HepG2 (cell line): ENCODE data around the gene ERC1. TPM values are rescaled to one million over a fixed set of nuclear protein-coding genes. Genes with fewer than 3 reads are reported as not detected.

Experiments used
- ASH2L ChIP-seq: fragments of 300-600, 200-600 bp; sonication (generic); IDR thresholded peaks from 2 replicates; pipeline ENCODE4 v1.7.0; 2017; ENCODE audit warnings: low read depth, mild to moderate bottlenecking, moderate library complexity, mixed read lengths, low read length; ENCODE audit not compliant: insufficient read length
- HNF4G ChIP-seq, 2 experiments: sonication (generic) in 1 of 2; formaldehyde crosslinking in 1 of 2; IDR thresholded peaks; 2 replicates each; pipeline versions ENCODE4 v1.4.0 to v1.6.1; 2011 to 2020; ENCODE audit warnings: borderline replicate concordance in 2 of 2, low read depth in 2 of 2, mild to moderate bottlenecking in 2 of 2, low read length in 1 of 2, missing genetic modification reagents in 1 of 2, moderate library complexity in 1 of 2
- HNRNPK ChIP-seq: fragments of 200-400 bp; formaldehyde crosslinking; IDR thresholded peaks from 2 replicates; pipeline ENCODE4 v1.6.1; 2018; ENCODE audit warnings: low read length, low read depth, moderate library complexity, mild to moderate bottlenecking; ENCODE audit not compliant: poor library complexity, severe bottlenecking
- JARID2 ChIP-seq: sonication (generic); formaldehyde crosslinking; IDR thresholded peaks from 2 replicates; pipeline ENCODE4 v1.8.1; 2023; ENCODE audit warnings: missing genetic modification reagents, inconsistent platforms; ENCODE audit not compliant: insufficient replicate concordance
- JUNB ChIP-seq: sonication (generic); formaldehyde crosslinking; IDR thresholded peaks from 2 replicates; pipeline ENCODE4 v1.8.0; 2022; ENCODE audit warnings: missing genetic modification reagents, mild to moderate bottlenecking, borderline replicate concordance
- SUZ12 ChIP-seq: fragments of 150-350 bp; IDR thresholded peaks from 2 replicates; pipeline ENCODE4 v1.6.1; 2014; ENCODE audit warnings: low read depth, low read length
- ZNF484 ChIP-seq: sonication (generic); formaldehyde crosslinking; IDR thresholded peaks from 2 replicates; pipeline ENCODE4 v1.5.1; 2020; ENCODE audit warnings: mild to moderate bottlenecking, low read depth, missing genetic modification reagents, borderline replicate concordance
- ZSCAN22 ChIP-seq: sonication (generic); formaldehyde crosslinking; IDR thresholded peaks from 2 replicates; pipeline ENCODE4 v1.4.0; 2020; ENCODE audit warnings: mild to moderate bottlenecking, missing genetic modification reagents
- polyA plus RNA-seq, 8 experiments: library from polyadenylated mRNA; depleted of rRNA in 3 of 8; stranded (reverse) in 7 of 8; unstranded in 1 of 8; fragments of >200 nt; fragmentation: Illumina TruSeq in 4 of 8; extraction: Trizol in 4 of 8; gene quantifications; 2 replicates each; pipeline versions ENCODE4 v1.2.1 to v1.2.3, GENCODE V29; 2011 to 2016; ENCODE audit warnings: low read depth in 4 of 8, missing spikeins in 1 of 8, mixed read lengths in 1 of 8; ENCODE audit not compliant: insufficient read depth in 1 of 8
- total RNA-seq, 5 experiments: library from RNA; depleted of rRNA; stranded (reverse); fragments of >200 nt; fragmentation: Illumina TruSeq; extraction: Trizol; gene quantifications; 2 replicates each; pipeline ENCODE4 v1.2.3, GENCODE V29; 2016; ENCODE audit warnings: low read depth in 1 of 5
- TF ChIP-seq, protein P1 (sequence below): sonication (generic); formaldehyde crosslinking; IDR thresholded peaks from 2 replicates; pipeline ENCODE4 v1.9.0; 2021; ENCODE audit warnings: missing genetic modification reagents, borderline replicate concordance
- TF ChIP-seq, protein P2 (sequence below): sonication (generic); formaldehyde crosslinking; IDR thresholded peaks from 2 replicates; pipeline ENCODE4 v1.4.0; 2020; ENCODE audit warnings: missing genetic modification reagents, low read depth, mild to moderate bottlenecking, borderline replicate concordance
- TF ChIP-seq, protein P3 (sequence below): sonication (generic); formaldehyde crosslinking; IDR thresholded peaks from 2 replicates; pipeline ENCODE4 v1.5.1; 2020; ENCODE audit warnings: missing genetic modification reagents, mild to moderate bottlenecking, borderline replicate concordance

The ERC1 gene
- total and polyA plus RNA-seq, 2 of the 13 experiments (the other 11 are each of a cell fraction or from before 2014, with no cell fraction given), result 6.1 to 12.4 TPM

DNA sequence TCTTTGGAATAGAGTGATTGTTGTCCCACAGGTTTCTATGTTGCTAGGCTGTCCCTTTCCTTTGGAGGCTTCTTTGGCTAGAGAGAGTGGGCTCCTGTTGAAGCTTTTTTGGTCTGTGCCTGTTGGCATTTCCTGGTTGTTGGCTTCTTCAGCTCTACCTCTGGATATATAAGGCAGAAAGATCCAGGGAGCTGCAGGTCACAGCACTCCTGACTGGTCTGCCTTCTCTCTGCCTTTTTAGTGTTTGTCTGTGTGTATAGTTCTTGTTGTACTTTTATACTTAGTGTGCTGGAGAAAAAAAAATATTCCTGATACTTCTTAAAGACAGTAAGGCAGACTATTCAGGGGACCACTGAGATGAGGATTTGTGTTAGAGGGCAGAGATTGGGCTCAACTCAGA lies 400.7 kb downstream of the ERC1 start (continued):
- TF ChIP-seq, protein P1, sequence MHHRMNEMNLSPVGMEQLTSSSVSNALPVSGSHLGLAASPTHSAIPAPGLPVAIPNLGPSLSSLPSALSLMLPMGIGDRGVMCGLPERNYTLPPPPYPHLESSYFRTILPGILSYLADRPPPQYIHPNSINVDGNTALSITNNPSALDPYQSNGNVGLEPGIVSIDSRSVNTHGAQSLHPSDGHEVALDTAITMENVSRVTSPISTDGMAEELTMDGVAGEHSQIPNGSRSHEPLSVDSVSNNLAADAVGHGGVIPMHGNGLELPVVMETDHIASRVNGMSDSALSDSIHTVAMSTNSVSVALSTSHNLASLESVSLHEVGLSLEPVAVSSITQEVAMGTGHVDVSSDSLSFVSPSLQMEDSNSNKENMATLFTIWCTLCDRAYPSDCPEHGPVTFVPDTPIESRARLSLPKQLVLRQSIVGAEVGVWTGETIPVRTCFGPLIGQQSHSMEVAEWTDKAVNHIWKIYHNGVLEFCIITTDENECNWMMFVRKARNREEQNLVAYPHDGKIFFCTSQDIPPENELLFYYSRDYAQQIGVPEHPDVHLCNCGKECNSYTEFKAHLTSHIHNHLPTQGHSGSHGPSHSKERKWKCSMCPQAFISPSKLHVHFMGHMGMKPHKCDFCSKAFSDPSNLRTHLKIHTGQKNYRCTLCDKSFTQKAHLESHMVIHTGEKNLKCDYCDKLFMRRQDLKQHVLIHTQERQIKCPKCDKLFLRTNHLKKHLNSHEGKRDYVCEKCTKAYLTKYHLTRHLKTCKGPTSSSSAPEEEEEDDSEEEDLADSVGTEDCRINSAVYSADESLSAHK (CRISPR knock-in tag), result no peak
- TF ChIP-seq SUZ12, result no peak
- no peak for TF ChIP-seq HNF4G (IDR thresholded peaks at IDR 0.05; ENCODE audit: borderline replicate concordance, low read depth, low read length)
- TF ChIP-seq HNF4G (CRISPR knock-in tag; IDR thresholded peaks at IDR 0.05; ENCODE audit: borderline replicate concordance, low read depth), result no peak
- no peak for TF ChIP-seq JARID2 (CRISPR knock-in tag)
- TF ChIP-seq ZSCAN22 (CRISPR knock-in tag), result no peak
- no peak for TF ChIP-seq ZNF484 (CRISPR knock-in tag)
- TF ChIP-seq, protein P2, sequence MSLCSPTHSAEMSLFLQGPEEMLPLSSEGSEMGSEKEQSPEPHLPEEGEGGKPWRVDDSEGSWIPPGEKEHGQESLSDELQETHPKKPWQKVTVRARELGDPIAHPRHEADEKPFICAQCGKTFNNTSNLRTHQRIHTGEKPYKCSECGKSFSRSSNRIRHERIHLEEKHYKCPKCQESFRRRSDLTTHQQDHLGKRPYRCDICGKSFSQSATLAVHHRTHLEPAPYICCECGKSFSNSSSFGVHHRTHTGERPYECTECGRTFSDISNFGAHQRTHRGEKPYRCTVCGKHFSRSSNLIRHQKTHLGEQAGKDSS (CRISPR knock-in tag), result no peak
- TF ChIP-seq HNRNPK, result no peak
- no peak for TF ChIP-seq JUNB (CRISPR knock-in tag)
- TF ChIP-seq, protein P3, sequence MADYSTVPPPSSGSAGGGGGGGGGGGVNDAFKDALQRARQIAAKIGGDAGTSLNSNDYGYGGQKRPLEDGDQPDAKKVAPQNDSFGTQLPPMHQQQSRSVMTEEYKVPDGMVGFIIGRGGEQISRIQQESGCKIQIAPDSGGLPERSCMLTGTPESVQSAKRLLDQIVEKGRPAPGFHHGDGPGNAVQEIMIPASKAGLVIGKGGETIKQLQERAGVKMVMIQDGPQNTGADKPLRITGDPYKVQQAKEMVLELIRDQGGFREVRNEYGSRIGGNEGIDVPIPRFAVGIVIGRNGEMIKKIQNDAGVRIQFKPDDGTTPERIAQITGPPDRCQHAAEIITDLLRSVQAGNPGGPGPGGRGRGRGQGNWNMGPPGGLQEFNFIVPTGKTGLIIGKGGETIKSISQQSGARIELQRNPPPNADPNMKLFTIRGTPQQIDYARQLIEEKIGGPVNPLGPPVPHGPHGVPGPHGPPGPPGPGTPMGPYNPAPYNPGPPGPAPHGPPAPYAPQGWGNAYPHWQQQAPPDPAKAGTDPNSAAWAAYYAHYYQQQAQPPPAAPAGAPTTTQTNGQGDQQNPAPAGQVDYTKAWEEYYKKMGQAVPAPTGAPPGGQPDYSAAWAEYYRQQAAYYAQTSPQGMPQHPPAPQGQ (CRISPR knock-in tag), result no peak
- TF ChIP-seq ASH2L, result no peak
